ENCODE measurements around the gene NKD1. TPM values are rescaled to one million over a fixed set of nuclear protein-coding genes. Genes with fewer than 3 reads are reported as not detected.

The NKD1 gene
- total RNA-seq, 1 donor from 2014 or later: 1.5 TPM

Other genes starting within 250 kb of the NKD1 start
- gene BRD7, start 179.4 kb upstream of the NKD1 start, total RNA-seq: 68.9 and 69.8 TPM in 2 replicates
- gene SNX20, start 132.9 kb downstream of the NKD1 start, total RNA-seq: 92.3 and 93.0 TPM in 2 replicates
- gene NOD2, start 145.2 kb downstream of the NKD1 start, total RNA-seq: 8.6 and 9.4 TPM in 2 replicates
- 343 and 355 TPM in 2 replicates for gene CYLD, start 193.7 kb downstream of the NKD1 start, total RNA-seq

Measured in T-helper 1 cell treated with Interleukin-12 subunit alpha and Interleukin-12 subunit beta and Interleukin-4 antibody, amounts not matched to agents 30 ng/mL and 1 ng/mL, for 36 hours (primary cell).